Cerebellar nuclear complex (tissue), 1 donor: ENCODE measurements around the gene KCNQ4.

ENCODE experiments used
- DNase-seq, 2 experiments: peaks; one replicate each; lab custom pipeline; 2025; lab: John Stamatoyannopoulos, UW

The KCNQ4 gene

DNA sequence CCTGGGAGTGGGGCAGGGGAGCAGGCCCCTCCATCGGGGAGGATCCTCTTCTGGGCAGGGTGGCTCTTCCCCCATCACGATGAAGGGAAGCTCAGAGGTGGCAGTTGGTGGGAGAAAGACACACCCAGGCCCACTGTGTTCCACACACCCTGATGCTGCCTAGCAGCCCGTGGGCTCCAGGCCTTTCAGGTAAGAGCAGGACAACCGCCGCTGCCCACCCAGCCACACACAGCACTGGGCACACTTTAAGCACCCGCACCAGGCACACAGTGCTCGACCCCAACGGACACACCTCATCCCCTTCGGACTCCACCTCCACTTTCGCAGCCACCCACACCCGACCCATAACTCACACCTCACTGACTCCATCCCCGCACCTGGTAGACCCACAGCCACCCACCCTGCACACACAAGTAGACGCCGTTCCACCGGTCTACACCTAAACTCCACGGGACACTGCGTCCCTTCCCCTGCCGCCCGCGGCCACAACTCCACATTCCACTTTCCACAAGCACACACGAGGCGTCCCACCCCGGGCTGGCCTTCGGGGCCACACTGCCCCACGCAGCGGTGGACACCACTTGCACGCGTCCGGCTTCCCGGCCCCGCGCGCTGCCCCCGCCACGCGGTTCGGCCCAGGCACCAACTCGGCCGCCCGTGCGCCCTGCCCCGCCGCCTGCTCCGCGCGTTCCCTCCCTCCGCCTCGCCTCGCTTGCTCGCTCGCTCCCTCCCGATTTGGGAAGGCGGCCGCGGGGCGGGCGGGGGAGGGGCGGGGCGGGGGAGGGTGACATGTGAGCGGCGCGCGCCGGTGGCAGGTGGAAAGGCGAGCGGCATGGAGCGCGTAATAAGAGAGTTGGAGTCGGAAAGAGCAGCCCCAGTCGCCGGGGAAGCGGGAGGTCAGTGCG is at the start of gene KCNQ4:
TSS of gene KCNQ4 (plus strand) at position 787 of the 905 bp plus-strand sequence. CDS start 307 bp downstream, outside the sequence.
- DNase-seq = no peak

DNA sequence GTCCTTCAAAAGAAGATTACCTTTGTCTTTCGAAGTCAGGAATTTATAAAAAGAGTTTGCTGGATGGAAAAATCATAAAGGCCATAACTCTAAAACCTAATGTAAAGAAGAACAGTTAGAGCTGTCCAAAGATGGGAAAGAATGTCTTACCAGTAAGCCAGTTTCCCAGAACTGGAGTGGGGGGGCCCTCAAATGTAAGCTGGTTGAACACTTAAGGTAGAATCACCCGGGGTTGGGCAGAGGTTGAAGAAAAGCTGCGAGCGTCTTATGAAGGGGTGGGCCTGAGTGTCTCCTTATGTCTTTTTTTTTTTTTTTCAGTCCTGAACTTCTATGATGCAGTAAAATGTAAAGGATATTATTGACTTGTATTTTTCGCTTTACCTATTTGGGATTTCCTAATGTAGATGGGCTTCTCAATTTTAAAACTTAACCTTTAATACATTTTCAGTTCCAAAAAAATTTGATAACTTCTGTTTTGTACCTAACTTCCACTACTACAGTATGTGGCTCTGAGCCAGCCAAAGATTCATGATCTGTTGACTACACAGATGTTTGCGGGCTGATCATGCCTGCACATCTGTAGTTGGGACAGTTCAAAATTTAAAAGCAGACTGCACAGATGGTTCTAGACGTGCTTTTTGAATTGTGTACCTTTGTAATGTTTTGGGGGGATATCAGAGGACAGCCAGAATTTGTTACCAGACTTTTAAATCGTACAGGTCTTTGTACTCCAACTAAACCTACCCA is 48.5 kb upstream of the KCNQ4 start:
- no peak for DNase-seq

DNA sequence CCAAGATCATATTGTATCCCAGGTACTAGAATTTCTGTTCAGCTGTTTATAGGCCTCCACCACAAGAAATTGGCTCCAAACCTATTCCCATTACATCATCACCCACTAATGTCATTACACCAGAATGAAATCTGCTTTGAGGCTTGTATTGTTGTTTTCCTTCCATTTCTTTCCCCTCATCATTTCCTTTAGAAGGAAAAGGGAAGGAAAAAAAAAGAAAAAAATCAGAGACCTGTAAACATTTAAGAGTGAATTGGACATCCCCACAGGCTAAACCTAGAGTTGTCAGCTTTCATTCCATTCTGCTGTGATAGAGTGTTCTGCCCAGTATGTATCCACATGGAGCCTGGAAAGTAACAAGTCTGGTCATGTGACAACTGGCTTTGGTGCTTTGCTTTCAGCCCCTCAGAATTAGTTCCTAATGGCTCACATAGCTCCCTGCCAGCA is 47.5 kb upstream of the KCNQ4 start:
- no peak for DNase-seq

DNA sequence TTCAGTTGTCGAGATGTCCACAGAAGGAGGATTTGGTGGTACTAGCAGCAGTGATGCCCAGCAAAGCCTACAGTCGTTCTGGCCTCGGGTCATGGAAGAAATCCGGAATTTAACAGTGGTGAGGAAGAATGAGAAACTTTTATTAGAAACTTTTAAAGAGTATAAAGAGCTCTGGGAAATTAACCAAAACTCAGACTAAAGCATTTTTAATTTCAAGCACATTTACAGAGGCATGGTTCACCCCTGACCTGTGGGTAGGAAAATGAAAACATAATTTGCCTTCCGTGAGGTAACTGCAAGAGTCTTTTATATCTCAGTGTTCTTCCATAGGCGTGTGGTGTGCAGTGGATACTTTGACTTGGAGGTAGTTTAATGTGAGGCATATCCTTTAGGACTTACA is 44.8 kb upstream of the KCNQ4 start:
- DNase-seq = no peak

DNA sequence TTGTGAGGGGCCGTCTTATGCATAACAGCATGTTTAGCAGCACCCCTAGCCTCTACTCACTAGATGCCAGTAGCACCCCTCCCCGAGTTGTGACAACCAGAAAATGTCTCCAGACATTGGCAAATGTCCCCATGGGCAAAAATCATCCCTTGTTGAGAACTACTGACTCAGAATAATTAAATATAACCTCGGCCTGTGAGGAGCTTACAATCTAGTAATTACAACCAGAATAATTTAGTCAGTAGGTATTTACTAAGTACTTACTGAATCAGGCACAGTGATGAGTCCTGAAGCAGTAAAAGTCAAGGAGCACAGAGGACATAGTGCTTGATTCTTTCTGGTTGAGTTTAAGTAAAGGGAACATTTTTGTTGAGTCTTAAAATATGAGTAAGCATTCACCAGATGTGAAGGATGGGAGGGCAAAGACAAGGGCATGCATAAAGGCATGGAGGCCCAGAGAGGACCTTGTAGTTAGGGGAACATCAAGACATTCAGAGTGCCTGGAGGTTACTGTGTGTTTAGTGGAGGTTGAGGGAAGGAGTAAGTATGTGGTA is 44.1 kb upstream of the KCNQ4 start:
- no peak for DNase-seq

DNA sequence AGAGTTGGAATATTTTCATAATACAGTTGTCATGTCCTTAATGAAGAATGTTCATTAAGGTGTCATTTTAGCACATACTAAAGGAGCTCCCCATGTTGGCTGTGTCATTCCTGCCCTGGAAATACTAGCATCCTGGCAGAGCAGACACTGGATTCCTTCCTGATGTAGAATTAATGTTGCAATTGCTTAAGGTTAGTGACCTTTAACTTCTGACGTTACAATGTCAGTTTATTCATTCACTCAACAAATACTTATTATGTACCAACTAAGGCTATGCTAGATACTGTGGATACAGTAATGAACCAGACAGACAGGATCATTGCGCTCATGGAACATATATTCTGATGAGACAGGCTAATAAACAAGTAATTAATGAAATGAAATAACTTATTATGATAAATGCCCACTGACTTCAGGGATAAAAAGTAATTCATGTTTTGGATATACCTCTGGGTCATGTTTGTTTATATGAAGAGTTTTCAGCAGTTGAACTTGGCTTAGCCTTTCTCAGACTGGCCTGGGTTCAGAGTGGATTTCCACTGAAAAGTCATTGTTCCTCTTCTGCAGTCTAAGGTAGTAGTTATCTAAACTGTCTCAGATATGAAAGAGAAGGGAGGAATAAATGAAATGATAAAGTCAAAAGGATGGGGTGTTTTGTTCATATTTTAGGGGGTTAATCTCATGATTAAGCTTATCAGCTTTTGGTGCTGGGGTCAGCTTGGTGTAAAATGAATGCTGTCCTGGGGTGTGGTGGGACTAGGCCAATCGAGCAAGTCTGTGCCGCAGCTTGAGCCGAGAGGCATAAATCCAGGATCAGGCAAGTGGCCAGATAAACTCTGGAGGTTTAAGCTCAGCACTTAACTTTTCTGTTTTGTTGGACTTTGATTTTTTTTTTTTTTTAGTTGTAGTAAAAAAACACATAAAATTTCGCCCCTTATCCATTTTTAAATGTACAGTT is 43.3 kb upstream of the KCNQ4 start:
- DNase-seq = no peak

DNA sequence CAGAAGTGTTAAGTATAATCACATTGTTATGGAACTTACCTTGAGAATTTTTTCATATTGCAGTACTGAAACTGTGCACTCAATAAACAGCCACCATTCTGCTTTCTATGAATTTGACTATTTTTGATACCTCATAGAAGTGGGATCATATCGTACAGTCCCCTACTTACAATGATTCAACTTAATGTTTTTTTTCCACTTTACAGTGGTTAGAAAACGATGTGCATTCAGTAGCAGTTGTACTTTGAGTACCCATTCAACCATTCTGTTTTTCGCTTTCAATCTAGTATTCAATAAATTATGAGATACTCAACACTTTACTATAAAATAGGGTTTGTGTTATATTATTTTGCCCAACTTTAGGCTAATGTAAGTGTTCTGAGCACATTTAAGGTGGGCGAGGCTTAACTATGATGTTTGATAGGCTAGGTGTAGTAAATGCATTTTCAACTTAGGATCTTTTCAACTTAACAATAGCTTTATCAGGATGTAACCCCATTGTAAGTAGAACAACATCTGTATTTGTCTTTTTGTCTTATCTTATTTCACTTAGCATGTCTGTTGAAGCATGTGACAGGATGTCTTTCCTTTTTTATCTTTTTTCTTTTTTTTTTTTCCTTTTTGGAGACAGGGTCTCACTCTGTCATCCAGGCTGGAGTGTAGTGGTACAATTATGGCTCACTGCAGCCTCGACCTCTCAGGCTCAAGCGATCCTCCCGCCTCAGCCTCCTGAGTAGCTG is 42.4 kb upstream of the KCNQ4 start:
- DNase-seq = no peak

DNA sequence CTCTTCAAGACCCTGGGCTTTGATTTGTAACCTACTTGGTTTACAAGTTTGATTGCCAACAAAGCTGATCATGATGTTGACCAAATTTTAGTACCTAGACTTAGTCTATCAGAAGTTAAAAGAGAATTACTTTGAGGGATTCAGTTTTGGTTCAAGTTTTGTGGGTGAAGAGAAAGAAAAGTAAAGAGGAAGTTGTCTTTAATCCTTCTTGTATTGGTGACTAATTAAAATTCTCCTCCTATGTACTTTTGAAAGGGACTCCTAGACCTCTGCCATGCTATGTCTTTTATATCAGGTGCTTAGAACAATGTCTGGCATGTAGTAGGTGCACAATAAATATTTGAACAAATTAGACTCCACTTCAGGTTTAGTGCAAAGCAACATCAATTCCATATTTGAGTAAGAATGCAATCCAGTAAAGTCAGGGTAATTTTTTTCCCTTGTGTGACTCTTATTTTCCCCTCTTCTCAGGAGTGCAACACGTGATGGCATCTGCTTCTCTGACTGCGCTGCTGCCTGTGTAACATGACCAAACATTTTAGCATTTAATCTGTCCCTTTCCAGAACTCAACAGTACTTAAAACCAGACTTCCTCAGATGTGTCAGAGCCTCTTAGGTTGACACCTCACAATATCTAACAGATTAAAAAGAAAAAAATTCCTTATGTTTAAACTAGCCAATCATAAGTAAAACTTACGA is 41.1 kb upstream of the KCNQ4 start:
- DNase-seq = no peak

DNA sequence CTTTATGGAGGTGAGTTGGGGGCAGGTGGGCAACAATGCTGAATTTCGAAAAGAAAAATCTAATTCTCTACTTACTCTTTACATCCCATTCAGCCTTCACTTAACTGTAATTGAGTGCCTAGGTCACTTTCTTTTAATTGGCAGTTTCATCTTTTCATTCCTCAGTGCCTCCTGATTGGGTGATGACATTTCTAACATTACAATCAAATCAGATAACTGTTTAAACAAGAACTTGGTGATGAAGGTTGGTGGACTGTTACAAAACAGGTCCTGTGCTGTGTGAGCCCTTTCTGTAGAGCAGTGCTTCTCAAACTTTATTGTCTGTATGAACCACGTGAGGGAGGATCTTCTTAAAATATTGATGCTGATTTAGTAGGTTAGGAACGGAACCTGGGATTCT is 40.1 kb upstream of the KCNQ4 start:
- DNase-seq = no peak

DNA sequence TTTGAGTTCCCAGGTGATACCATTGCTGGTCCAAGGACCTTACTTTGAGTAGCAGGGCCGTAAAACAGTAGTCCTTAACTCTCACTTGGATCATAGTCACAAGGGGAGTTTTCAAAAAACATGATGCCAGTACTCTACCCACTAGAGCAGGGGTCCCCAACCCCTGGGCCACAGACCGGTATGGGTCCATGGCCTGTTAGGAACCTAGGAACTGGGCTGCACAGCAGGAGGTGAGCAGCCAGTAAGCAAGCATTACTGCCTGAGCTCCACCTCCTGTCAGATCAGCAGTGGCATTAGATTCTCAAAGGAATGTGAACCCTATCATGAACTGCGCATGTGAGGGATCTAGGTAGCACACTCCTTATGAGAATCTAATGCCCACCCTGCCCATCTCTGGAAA is 39.7 kb upstream of the KCNQ4 start:
- DNase-seq = no peak

DNA sequence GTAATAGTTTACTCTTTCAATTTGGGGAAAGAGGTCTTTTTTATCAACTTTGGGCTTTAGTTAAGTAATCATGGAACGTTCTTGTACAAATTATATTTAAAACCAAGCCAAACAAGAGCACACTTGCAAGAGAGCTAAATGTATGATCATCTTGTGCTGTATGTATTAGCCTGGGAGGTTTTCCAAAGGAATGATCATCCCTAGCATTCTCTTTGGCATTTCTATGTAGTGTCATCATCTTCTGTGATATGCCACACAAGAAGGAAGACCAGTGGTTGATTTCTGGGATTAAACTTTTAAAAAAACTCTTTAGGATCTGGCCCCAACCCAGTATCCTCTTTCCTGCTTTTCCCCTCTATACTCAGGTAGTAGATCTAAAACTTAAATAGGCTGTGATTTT is 38.4 kb upstream of the KCNQ4 start:
- no peak for DNase-seq

DNA sequence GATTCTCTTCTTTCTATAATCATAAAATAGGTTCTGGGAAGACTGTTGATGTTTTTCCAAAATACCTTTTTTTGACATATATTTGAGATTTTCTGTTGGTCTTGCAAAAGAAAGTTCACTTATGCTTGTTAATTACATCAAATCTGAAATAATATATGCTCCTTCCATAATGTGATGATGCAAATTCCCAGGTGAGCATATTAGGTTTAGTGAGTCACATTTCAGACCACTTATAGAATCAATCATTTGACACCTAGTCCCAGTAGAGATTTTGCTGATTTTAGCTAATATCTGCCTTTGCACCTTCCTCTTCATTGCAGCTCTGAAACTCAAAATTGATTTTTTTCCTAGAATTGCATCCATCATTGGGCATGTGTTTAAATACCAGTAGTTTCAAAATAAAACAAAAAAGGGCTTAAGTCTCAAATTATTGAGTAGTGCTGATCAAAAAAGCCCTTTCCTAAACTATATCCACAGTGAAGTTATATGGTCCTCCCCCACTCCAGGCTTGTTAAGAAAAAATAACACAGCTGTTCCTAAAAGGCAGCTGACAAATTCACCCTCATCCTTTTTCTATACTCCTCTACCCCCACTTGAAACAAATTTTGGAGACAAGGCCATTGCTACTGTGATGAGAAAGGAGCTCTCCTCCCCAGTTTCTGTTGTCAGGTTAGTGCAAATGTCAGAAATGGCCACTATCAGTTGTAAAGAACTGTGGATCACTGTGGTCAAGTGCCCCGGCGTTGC is 37.1 kb upstream of the KCNQ4 start:
- DNase-seq = no peak

DNA sequence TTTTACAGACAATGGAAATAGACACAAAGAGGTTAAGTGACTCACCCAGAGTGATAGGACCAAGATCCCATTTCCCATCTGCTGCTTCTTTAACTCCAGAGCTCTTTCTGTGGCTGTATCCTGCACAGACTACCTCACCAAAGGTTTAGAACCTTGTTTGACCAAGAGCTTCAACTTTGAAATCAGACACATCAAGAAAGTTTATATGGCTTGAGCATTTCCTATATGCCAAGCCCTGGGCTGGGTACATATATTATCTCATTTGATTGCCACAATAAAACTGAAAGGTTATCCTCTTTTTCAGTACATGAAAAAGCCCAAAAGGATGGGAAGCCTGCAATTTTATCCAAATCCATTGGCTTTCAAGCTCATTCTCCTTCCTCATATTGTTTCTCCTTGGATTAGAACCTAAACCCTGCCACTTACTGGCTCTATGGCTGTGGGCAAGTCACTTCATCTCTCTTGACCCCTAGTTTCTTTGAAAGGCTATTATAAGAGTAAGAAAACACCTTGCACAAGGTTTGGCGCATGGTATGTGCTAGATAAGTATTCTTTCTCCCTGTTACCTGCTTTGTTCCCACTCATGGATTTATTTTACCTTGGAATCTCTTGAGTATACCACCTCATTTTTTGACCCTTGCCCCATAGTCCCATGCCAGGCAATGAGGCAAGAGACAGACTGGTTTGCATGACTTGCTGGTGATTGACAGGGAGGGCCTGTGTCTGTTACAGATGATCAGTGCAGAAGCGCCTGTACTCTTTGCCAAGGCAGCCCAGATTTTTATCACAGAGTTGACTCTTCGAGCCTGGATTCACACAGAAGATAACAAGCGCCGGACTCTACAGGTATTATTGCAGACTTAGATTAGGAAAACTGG is 34.5 kb upstream of the KCNQ4 start:
- DNase-seq = no peak

DNA sequence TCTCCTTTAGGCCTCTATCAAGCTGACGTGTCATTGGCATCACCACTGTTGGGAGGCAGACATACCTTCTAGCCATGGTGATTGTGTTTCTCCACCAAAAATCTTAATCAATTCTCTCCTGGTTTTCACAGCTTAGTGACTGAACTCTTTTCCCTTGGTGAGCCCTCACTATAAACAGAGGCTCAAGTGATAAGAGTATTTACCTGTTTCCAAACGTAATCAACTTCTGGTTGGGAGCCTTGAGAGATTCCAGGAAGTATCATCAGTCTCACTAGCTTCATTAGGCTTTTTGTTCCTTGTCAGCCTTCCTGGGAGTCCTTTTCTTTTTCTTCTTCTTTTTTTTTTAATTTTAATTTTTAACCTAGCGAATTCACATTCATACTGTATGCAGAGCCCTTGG is 33.8 kb upstream of the KCNQ4 start:
- DNase-seq = no peak

DNA sequence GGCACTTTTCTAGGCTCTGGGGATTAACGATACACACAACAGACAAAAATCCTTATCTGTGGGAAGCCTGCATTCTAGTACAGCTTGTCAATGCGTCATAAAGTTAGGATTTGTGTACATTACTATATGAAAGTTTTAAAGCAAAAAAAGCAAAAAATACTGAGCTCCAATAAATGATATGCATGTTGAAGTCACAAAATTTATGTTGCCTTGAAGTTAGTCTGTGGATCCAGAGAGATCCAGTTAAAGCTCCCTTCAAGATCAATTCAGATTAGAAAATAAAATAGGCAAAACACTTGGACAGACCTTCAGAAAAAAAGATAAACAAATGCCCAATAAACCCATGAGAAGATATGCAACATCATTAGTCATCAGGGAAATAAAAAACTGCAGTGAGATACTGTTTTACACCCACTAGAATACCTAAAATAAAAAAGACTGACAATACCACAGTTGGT is 33.1 kb upstream of the KCNQ4 start:
- no peak for DNase-seq

DNA sequence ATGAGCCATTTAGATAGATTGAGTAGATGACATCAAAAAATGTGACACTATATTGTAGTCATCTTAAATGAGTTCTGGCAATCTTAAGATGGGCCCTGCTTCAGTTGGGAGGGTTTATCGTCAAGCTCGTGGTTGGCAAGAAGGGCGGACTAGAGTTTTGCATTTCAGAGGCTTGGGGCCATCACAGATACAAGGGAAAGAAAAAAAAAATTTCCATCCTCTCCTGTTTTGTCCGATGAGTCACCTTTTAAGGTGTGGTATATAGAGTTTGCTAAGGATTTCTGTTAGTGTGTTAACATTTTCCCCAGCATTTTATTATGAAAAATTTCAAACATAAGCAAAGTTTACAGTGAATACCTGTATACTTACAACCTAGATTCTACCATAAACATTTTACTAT is 31.8 kb upstream of the KCNQ4 start:
- no peak for DNase-seq

DNA sequence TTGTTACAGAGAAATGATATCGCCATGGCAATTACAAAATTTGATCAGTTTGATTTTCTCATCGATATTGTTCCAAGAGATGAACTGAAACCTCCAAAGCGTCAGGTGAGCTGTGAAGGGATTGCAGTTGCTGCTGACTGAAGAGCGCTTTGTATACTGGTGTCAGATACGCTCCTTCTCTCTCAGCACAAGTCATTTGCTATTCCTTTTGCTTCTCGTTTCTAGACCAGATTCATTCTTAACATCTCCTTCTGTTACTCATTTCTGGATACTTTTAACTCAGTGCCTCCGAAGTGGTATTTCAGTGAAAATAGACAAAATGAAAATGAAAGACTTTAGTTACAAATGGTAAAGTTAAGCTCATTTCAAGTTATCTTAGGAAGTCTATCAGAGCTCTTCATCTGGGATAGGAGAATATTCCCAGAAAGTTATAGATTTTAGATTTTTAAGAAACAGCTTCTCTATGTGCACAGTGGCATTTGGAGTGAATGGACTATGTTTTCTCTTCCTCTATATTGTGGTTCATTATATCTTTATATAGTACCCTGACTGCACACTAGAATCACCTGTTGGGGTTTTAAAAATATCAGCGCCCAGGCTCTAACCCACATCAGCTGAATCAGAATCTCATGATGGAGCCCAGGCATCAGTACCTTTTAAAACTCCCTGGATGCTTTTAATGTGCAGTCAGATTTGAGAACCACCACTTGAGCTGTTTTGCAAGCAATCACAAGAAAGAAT is 30.3 kb upstream of the KCNQ4 start:
- no peak for DNase-seq

DNA sequence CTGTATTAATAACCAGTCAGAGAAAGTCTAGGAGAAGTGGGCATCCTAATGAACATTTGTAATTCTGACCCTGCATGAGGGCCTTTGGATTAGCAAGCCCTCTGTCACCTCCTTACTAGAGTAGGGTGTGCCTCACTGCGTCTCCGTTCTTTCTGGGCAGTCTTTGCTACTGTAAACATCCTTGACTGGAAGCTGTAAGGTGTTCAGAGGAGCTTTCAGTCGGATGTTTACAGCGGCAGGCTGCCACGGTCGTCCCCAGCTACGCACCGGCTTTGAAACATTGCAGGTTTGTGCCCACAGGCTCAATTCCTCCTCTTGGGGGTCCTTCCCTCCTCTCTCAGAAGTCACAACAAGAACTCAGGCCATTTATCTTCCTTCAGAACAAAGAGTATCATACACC is 29.4 kb upstream of the KCNQ4 start:
- no peak for DNase-seq
